GM12878 (cell line): ENCODE results near the gene NUB1. TPM values are rescaled to one million over a fixed set of nuclear protein-coding genes. Genes with fewer than 3 reads are reported as not detected.

ENCODE experiments used
- ATAC-seq: fragments of 200-7000 bp; cut with Tn5 transposase; 3 replicates; pipeline ENCODE4 v1.9.1; 2020; ENCODE audit warnings: mild to moderate bottlenecking, moderate library complexity
- BruUV-seq: library from RNA; stranded (reverse); fragments of 400-500 nt; replicated peaks from 2 replicates; lab custom pipeline; 2021; lab: Mats Ljungman, UMichigan
- CTCF ChIA-PET: fragments of 300-600 bp; sonication (Branson Sonifier 250); formaldehyde crosslinking; extraction: SDS; loops from one replicate; lab custom pipeline; 2021; ENCODE audit warnings: inconsistent platforms; lab: Yijun Ruan, JAX
- POLR2A ChIA-PET: fragments of 350-600 bp; formaldehyde crosslinking; extraction: SDS; loops from one replicate; lab custom pipeline; 2021; ENCODE audit warnings: inconsistent platforms; lab: Charles Lee
- RAD21 ChIA-PET: fragments of 300-600 bp; sonication (Branson Sonifier 250); formaldehyde crosslinking; loops from one replicate; lab custom pipeline; 2023; ENCODE audit warnings: antibody characterized with exemption; ENCODE audit not compliant: unreplicated experiment; lab: Charles Lee
- SMC1A ChIA-PET: fragments of 300-600 bp; sonication (Branson Sonifier 250); formaldehyde crosslinking; loops from one replicate; lab custom pipeline; 2023; ENCODE audit not compliant: unreplicated experiment, uncharacterized antibody; lab: Charles Lee
- DNase-seq: peaks from one replicate; pipeline ENCODE4 v3.0.0-alpha.2; 2011; ENCODE audit warnings: low read depth, low spot score
- FAIRE-seq: peaks from 3 replicates; lab custom pipeline; 2011; peaks lifted over from hg19 to GRCh38; lab: Jason Lieb, UNC
- H2AFZ ChIP-seq: 2 replicates; pipeline ENCODE4 v1.6.0; 2011; ENCODE audit warnings: low read depth, low read length, control low read depth; ENCODE audit not compliant: control insufficient read depth
- H3K27ac ChIP-seq: 2 replicates; pipeline ENCODE4 v1.5.1; 2011; ENCODE audit warnings: control low read depth; ENCODE audit not compliant: control insufficient read depth, insufficient read depth
- H3K27me3 ChIP-seq, 2 experiments: replicated peaks in 1 of 2; 2 replicates each; pipeline versions ENCODE4 v1.6.0 to v1.6.1; 2011; ENCODE audit warnings: low read length in 1 of 2; ENCODE audit not compliant: control insufficient read depth in 2 of 2, insufficient read depth in 2 of 2
- H3K36me3 ChIP-seq, 2 experiments: 2 replicates each; pipeline ENCODE4 v1.5.1; 2011; ENCODE audit warnings: low read length in 1 of 2; ENCODE audit not compliant: control insufficient read depth in 2 of 2, insufficient read depth in 2 of 2
- H3K4me1 ChIP-seq: 2 replicates; pipeline ENCODE4 v1.6.1; 2011; ENCODE audit warnings: mild to moderate bottlenecking, low read length, moderate library complexity, mixed read lengths; ENCODE audit not compliant: control insufficient read depth, insufficient read depth
- H3K4me2 ChIP-seq: 2 replicates; pipeline ENCODE4 v1.6.0; 2011; ENCODE audit warnings: control low read depth; ENCODE audit not compliant: control insufficient read depth, insufficient read depth
- H3K4me3 ChIP-seq: fragments of 200-600 bp; sonication (generic); 2 replicates; pipeline ENCODE4 v1.5.1; 2016
- H3K79me2 ChIP-seq: 2 replicates; pipeline ENCODE4 v1.6.0; 2011; ENCODE audit warnings: low read length; ENCODE audit not compliant: control insufficient read depth, insufficient read depth
- H3K9ac ChIP-seq: 2 replicates; pipeline ENCODE4 v1.8.0; 2011; ENCODE audit warnings: low read length, control low read depth, mixed read lengths; ENCODE audit not compliant: control insufficient read depth, insufficient read depth
- H3K9me3 ChIP-seq: replicated peaks from 3 replicates; pipeline ENCODE4 v1.5.1; 2011; ENCODE audit warnings: mild to moderate bottlenecking, low read length; ENCODE audit not compliant: control insufficient read depth, insufficient read depth
- H4K20me1 ChIP-seq: 2 replicates; pipeline ENCODE4 v1.6.0; 2011; ENCODE audit not compliant: control insufficient read depth, insufficient read depth
- NR2F1 ChIP-seq: fragments of 450-650 bp; conservative IDR thresholded peaks from 2 replicates; pipeline ENCODE4 v1.6.1; 2017; ENCODE audit warnings: mild to moderate bottlenecking
- SP1 ChIP-seq: IDR thresholded peaks from one replicate; pipeline ENCODE4 v1.6.1; 2011; ENCODE audit warnings: low read depth, low read length
- TCF3 ChIP-seq: IDR thresholded peaks from 2 replicates; pipeline ENCODE4 v1.6.1; 2012; ENCODE audit warnings: low read depth, mild to moderate bottlenecking, low read length, borderline replicate concordance; ENCODE audit not compliant: insufficient read depth
- TCF7 ChIP-seq: IDR thresholded peaks from 2 replicates; pipeline ENCODE4 v1.6.1; 2014; ENCODE audit warnings: antibody characterized with exemption, borderline replicate concordance
- ZNF24 ChIP-seq: fragments of 450-650 bp; IDR thresholded peaks from 2 replicates; pipeline ENCODE4 v1.6.1; 2017; ENCODE audit warnings: antibody characterized with exemption, mild to moderate bottlenecking
- ZNF384 ChIP-seq: IDR thresholded peaks from 2 replicates; pipeline ENCODE4 v1.6.1; 2012; ENCODE audit warnings: low read depth, mild to moderate bottlenecking, low read length, improper control_type of control experiment, borderline replicate concordance
- WGBS: methylation state at CpG from one replicate; pipeline ENCODE4 v1.1.6; 2016; ENCODE audit warnings: low lambda C conversion rate; ENCODE audit not compliant: insufficient replicate concordance, insufficient coverage; ENCODE audit errors: missing lambda C conversion rate; 5-methylcytosine and 5-hydroxymethylcytosine counted together
- in situ Hi-C: fragments of 300-500 bp; cut with MboI; formaldehyde crosslinking; loops from 9 replicates; pipeline ENCODE4 v1.14.3; 2018; ENCODE audit warnings: mixed read lengths
- intact Hi-C: fragments of 100-400 bp; cut with micrococcal nuclease; formaldehyde crosslinking; loops from one replicate; pipeline ENCODE4 v1.14.2; 2022; ENCODE audit not compliant: unreplicated experiment
- polyA plus RNA-seq, 11 experiments: library from polyadenylated mRNA; depleted of rRNA in 4 of 11; unstranded in 6 of 11; stranded (reverse) in 5 of 11; fragments of >200 nt; fragmentation: Nextera tagmentation in 4 of 11; fragmentation: Illumina TruSeq in 1 of 11; extraction: Ambion mirVana in 4 of 11; extraction: Trizol in 1 of 11; gene quantifications; 1 replicate in 1 of 11; 2 replicates in 10 of 11; pipeline versions ENCODE4 v1.2.1 to v1.2.3, GENCODE V29; 2011 to 2016; ENCODE audit warnings: inconsistent platforms in 2 of 11, missing spikeins in 2 of 11, low read depth in 1 of 11
- total RNA-seq, 4 experiments: library from RNA; depleted of rRNA in 3 of 4; stranded (reverse); fragments of >200 nt in 3 of 4; fragmentation: Illumina TruSeq in 1 of 4; extraction: Trizol in 1 of 4; gene quantifications; 2 replicates each; pipeline versions ENCODE4 v1.2.1 to v1.2.3, GENCODE V29; 2013 to 2021
- TF ChIP-seq, protein P1 (sequence below): fragments of 450-650 bp; IDR thresholded peaks from 2 replicates; pipeline ENCODE4 v1.6.1; 2017; ENCODE audit warnings: mild to moderate bottlenecking, low read depth, inconsistent platforms; ENCODE audit not compliant: poor library complexity, severe bottlenecking
- TF ChIP-seq, protein P2 (sequence below): fragments of 450-650 bp; formaldehyde crosslinking; IDR thresholded peaks from 2 replicates; pipeline ENCODE4 v1.4.0; 2022; ENCODE audit warnings: mild to moderate bottlenecking, moderate library complexity
- TF ChIP-seq, protein P3 (sequence below): IDR thresholded peaks from 2 replicates; pipeline ENCODE4 v1.6.1; 2011; ENCODE audit warnings: low read depth, low read length, improper control_type of control experiment, borderline replicate concordance

The NUB1 gene
- total and polyA plus RNA-seq, 10 of the 15 experiments (the other 5 are each of a cell fraction or from before 2014, with no cell fraction given) = 24.1 to 102 (median 49.0) TPM

DNA sequence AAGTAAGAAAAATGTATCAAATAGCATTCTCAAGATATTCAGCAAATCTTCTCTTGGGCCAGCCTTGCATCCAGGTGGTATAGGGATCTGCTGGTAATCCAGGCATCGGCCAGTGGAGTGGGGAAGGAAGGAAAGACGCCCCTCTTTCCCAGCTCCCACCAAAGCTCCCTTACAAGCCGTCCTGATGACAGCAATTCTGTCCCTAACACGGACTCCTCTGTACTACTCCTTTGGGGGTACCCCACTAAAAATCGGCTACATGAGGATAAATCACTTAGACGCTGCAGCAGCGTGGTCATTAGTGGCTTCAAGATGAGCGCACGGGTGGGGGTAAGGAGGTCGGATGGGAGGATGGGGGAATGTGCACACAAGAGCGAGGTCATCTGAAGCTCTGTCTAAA, 24.7 kb upstream of the NUB1 start:
- DNase-seq (no peak), ATAC-seq (no peak), FAIRE-seq (no peak)
- 49% methylated on average over 11 of the region's 11 CpGs for WGBS
- Histone ChIP-seq H3K27ac (no peak overlapping the region), H3K79me2 (no peaks in the 10 kb centered on the region), H3K4me2 (no peak overlapping the region), H3K9ac (no peak overlapping the region), H2AFZ (no peak overlapping the region), H3K27me3 (no peaks in the 10 kb centered on the region), H3K36me3 (no peaks in the 10 kb centered on the region), H3K9me3 (peaks cover 26% of the 10 kb centered on the region; the same call in 2 of the 3 replicates), H4K20me1 (no peaks in the 10 kb centered on the region), H3K4me1 (no peaks in the 10 kb centered on the region), H3K4me3 (no peak overlapping the region)
- in situ Hi-C loops (loop anchor here (5.0 kb wide), 1 partner anchor 35 kb away; no protein-coding TSS in a partner anchor), intact Hi-C loops (loop anchor here (5.0 kb wide), 1 partner anchor 440 kb away; no protein-coding TSS in a partner anchor)
- POLR2A ChIA-PET = interaction anchor here (1.0 to 2.5 kb wide), 3 partner anchors 25 to 36 kb away, joined by 4 to 11 read pairs (median 8); partner anchors contain the start of gene NUB1
- RAD21 ChIA-PET = interaction anchor here (1.3 to 5.2 kb wide), 5 partner anchors 22 to 315 kb away, joined by 3 to 104 read pairs (median 10); no protein-coding TSS in a partner anchor
- TF ChIP-seq, protein P1, sequence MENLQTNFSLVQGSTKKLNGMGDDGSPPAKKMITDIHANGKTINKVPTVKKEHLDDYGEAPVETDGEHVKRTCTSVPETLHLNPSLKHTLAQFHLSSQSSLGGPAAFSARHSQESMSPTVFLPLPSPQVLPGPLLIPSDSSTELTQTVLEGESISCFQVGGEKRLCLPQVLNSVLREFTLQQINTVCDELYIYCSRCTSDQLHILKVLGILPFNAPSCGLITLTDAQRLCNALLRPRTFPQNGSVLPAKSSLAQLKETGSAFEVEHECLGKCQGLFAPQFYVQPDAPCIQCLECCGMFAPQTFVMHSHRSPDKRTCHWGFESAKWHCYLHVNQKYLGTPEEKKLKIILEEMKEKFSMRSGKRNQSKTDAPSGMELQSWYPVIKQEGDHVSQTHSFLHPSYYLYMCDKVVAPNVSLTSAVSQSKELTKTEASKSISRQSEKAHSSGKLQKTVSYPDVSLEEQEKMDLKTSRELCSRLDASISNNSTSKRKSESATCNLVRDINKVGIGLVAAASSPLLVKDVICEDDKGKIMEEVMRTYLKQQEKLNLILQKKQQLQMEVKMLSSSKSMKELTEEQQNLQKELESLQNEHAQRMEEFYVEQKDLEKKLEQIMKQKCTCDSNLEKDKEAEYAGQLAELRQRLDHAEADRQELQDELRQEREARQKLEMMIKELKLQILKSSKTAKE = no peak
- TF ChIP-seq ZNF384 (no peak), TCF7 (no peak), NR2F1 (no peak), ZNF24 (no peak), SP1 (no peak), TCF3 (no peak)
- TF ChIP-seq, protein P2, sequence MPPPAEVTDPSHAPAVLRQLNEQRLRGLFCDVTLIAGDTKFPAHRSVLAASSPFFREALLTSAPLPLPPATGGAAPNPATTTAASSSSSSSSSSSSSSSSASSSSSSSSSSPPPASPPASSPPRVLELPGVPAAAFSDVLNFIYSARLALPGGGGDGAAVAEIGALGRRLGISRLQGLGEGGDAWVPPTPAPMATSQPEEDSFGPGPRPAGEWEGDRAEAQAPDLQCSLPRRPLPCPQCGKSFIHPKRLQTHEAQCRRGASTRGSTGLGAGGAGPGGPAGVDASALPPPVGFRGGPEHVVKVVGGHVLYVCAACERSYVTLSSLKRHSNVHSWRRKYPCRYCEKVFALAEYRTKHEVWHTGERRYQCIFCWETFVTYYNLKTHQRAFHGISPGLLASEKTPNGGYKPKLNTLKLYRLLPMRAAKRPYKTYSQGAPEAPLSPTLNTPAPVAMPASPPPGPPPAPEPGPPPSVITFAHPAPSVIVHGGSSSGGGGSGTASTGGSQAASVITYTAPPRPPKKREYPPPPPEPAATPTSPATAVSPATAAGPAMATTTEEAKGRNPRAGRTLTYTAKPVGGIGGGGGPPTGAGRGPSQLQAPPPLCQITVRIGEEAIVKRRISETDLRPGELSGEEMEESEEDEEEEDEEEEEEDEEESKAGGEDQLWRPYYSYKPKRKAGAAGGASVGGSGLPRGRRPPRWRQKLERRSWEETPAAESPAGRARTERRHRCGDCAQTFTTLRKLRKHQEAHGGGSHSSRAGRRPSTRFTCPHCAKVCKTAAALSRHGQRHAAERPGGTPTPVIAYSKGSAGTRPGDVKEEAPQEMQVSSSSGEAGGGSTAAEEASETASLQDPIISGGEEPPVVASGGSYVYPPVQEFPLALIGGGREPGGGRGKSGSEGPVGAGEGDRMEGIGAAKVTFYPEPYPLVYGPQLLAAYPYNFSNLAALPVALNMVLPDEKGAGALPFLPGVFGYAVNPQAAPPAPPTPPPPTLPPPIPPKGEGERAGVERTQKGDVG (CRISPR knock-in tag) = no peak
- TF ChIP-seq, protein P3, sequence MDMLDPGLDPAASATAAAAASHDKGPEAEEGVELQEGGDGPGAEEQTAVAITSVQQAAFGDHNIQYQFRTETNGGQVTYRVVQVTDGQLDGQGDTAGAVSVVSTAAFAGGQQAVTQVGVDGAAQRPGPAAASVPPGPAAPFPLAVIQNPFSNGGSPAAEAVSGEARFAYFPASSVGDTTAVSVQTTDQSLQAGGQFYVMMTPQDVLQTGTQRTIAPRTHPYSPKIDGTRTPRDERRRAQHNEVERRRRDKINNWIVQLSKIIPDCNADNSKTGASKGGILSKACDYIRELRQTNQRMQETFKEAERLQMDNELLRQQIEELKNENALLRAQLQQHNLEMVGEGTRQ = no peak
- CTCF ChIA-PET = interaction anchor here (0.6 to 7.4 kb wide), 12 partner anchors 8 to 315 kb away, joined by 3 to 252 read pairs (median 23); partner anchors contain the start of gene NUB1
- SMC1A ChIA-PET = interaction anchor here (0.9 to 6.3 kb wide), 9 partner anchors 8 to 199 kb away, joined by 3 to 152 read pairs (median 13); partner anchors contain the start of gene NUB1
- BruUV-seq = no TSS peak
